Fibroblast of skin of right quadriceps (primary cell): ENCODE results near the gene AWAT1.
"Not testable (repeated sequence)": the region's sequence is repeated elsewhere in the genome, so short reads cannot be mapped to it uniquely, and the experiment has no call there.

Experiments used
- DNase-seq: peaks from one replicate; pipeline ENCODE4 v3.0.0-alpha.2; 2013

Gene AWAT1

DNA sequence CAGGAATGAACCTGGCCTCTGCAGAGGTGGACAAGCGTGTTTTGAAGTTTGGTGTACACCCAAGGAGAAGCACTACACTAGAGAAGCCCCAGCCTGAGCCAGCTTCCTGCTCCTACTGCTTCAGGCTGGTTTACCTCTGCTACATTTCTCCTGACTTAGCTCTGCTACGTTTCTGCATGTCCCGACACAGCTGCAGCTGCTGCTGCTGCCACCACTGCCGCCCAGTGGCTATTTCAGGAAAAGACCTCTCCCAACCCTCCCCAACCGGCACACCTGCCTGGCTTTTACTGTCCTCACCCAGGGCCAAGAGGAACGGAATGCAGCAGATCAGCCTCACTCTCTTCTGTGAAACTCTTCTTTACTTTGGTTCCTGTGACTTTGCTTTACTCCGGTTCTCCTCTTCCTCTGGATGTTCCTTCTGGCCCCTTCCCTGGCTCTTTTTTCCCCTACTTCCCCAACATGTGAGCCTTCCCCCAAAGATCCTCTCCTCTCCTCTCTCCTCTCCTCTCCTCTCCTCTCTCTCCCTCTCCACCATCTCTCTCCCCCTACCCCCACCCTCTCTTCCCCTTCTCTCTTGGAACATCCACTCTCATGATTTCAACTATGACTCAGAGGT is 28.6 kb downstream of the AWAT1 start:
- DNase-seq: peak; percentile 4

- no peak for DNase-seq
Observed at GRCh38 chrX:70264784-70265183, 30.3 kb downstream of the AWAT1 start.

DNA sequence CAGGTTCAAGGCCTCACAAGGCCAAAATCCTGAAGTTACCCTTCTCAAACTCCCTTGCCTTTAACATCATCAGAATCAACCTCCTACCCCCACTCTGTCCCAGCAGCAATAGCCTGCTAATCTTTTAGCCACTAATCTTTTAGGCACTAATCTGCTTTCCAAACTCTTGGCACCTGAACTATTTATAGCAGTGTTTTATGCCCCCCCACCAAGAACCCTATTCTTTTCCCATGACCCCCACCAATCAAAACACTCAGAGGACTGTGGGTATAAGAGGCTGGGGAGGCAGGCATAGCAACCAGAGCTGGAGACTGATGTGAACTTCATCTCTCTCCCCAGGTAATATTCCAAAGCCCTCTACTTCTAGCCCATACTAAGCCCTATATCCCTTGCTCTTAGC is 33.6 kb downstream of the AWAT1 start, which contains the start of gene ARR3:
Gene ARR3, plus strand, starts transcription at position 301 of the 400 bp plus-strand sequence. CDS start 1,052 bp downstream, outside the sequence.
- DNase-seq: no peak

GRCh38 chrX:70274029-70274428 is 39.6 kb downstream of the AWAT1 start:
- DNase-seq: not testable (repeated sequence)

DNA sequence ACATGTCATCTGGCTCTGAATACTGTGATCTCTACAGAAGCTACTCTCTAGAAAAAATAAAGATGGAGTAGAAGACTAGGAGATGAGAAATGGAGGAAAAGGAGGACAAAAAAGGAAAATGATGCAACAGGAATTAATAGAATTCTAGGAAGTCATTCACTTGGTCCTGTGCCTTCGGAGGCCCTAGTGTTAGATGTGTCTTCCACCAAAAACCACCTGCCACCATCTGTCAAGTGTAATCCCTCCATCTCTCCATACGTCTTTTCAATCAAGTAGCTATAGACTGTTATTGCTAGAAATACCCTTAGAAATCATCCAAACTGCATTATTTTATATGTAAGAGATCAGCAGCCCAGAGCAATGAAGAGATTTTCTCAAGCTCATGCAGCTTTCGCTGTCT is 44.6 kb downstream of the AWAT1 start:
- no peak for DNase-seq

- no peak for DNase-seq
Observed at GRCh38 chrX:70280573-70280972, 46.1 kb downstream of the AWAT1 start.

GRCh38 chrX:70281951-70282350 is 47.5 kb downstream of the AWAT1 start, which contains the start of gene RAB41:
Gene RAB41 (plus strand): TSS chrX:70282172. CDS start chrX:70282218, 46 bp downstream.
- no peak for DNase-seq

DNA sequence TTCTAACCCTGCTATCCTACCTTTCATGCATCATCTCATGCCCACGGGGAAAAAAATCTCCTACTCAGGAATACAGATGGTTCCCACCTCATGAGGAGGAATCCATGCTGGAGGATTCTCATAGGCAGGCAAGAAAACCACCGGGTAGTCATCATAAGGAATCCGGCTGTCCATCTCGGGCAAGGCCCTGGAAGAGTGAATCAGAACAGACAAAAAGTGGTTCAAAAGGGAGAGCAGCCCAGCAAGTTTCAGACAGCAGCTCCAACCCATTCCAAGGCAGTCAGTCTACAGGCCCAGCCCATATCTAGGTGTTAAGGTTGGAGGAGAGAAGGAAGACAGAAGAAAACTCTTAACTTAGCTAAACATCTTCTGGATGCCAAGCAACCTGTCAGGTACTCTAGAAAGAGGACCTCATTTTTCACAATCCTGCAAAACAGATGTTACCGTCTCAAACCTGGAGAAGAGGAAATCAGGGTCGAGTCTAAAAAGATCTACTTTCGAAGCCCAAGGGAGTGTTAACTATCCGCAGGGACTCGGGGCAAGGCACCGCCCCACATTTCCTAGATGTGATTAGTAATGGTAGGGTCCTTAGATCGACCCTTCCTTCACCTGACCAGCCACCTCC is 54.8 kb downstream of the AWAT1 start:
- DNase-seq: no peak
